ENCODE results near the gene TADA2A. TPM values are rescaled to one million over a fixed set of nuclear protein-coding genes. Genes with fewer than 3 reads are reported as not detected.

TADA2A gene
- total and polyA plus RNA-seq, 5 experiments from 2014 or later = 6.9 to 32.4 (median 17.4) TPM

DNA sequence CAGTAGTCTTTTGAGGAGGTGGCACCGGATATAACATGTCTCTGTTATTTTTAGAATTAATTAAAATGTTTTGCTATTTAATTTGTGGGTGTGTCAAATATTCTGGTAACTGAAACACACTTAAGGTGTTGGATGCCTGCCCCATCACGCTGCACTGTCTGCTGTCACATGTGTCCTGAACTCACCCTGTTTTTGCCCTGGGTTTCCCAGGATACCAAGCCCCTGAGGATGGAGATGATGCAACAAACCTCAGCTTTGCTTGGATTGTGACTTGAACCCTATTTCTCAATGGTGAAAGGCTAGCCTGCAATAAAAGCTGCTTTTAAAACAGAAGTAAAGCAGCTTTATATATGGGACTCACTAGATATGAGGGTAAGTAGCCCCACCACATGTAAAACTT is 71.5 kb downstream of the TADA2A start:
- Mint-ChIP-seq H3K27me3 (no peaks in the 10 kb centered on the region), H3K9me3 (no peaks in the 10 kb centered on the region), H3K4me3 (no peak overlapping the region), H3K27ac (no peak overlapping the region), H3K36me3 (peaks cover 0 to 63% (median 13%) of the 10 kb centered on the region in 3 donors), H3K4me1 (peaks cover 0 to 2% (median 0%) of the 10 kb centered on the region in 4 donors)
- POLR2A ChIA-PET = interaction anchor here (1.9 kb wide), 1 partner anchor 11 kb away, joined by 7 read pairs; the partner anchor contains the start of gene DUSP14
- ATAC-seq (no peak), DNase-seq (no peak)

DNA sequence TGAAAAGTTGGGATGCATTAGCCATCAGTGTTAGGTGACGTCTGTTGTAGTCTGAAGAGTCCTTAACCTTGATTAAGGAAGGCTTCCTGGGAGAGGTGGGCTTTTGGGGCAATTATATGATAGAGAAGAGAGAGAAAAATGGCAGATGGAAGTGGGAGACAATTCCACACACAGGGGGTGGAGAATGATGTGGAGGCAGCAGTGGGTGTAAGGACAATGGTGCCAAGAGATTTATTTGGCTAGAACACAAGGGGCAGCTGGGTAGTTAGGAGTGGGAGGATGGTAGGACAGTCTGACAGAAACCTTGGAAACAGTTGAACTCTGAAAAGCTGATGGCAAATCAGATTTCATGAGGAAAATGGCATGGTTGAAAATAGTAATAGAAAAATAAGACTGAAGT is 72.3 kb downstream of the TADA2A start:
- H3K36me3 Mint-ChIP-seq = peaks cover 0 to 55% (median 7%) of the 10 kb centered on the region in 3 donors
- H3K4me3 Mint-ChIP-seq = no peak overlapping the region
- H3K4me1 Mint-ChIP-seq = peaks cover 0 to 2% (median 0%) of the 10 kb centered on the region in 4 donors
- ATAC-seq = no peak
- POLR2A ChIA-PET = no interaction called here
- no peaks in the 10 kb centered on the region for H3K27me3 Mint-ChIP-seq
- H3K9me3 Mint-ChIP-seq = no peaks in the 10 kb centered on the region
- peak overlapping the region in 1 of 10 donors; percentile 8 for H3K27ac Mint-ChIP-seq
- DNase-seq = no peak

DNA sequence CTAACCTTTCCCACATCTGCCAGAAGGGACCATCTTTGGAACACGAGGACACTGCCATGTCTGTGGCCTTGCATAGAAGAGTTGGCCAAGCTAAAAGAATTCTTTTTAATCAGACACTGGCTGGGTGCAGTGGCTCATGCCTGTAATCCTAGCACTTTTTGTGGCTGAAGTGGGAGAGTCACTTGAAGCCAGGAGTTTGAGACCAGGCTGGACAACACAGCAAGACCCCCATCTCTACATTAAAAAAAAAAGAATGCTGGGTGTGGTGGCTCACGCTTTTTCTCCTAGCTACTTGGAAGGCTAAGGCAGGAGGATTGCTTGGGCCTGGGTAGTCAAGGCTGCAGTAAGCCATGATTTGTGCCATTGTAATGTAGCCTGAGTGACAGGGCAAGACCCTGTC is 73.7 kb downstream of the TADA2A start:
- POLR2A ChIA-PET = interaction anchor here (0.7 kb wide), 1 partner anchor 128 kb away, joined by 5 read pairs; no protein-coding TSS in a partner anchor

DNA sequence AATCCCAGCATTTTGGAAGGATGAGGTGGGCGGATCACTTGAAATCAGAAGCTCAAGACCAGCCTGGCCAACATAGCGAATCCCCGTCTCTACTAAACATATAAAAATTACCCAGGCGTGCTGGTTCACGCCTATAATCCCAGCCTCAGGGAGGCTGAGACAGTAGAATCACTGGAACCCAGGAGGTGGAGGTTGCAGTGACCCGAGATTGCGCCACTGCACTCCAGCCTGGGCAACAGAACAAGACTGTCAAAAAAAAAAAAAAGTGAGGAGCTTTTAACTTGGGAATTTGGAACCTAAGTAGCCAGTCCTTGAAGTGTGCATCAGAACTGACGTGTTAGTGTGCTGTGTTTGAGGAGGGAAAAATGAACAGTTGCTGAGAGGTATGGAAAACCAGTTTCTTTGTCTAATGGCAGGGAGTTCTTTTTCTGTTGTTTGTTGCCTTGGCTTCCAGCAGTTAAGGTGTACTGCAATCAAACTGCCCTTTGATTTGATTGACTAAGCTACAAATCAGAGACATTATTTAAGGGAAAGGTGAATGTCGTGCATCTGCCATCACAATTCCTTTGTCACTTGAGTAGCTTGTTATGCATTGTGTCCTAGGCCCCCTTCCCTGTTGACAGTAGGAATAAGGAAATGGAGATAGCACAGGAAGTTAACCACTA is 74.4 kb downstream of the TADA2A start:
- H3K27me3 Mint-ChIP-seq = no peaks in the 10 kb centered on the region
- H3K36me3 Mint-ChIP-seq = peaks cover 0 to 38% (median 2%) of the 10 kb centered on the region in 3 donors
- H3K4me1 Mint-ChIP-seq = peaks cover 0 to 2% (median 0%) of the 10 kb centered on the region in 4 donors
- no peak for DNase-seq
- H3K4me3 Mint-ChIP-seq = no peak overlapping the region
- no peak for ATAC-seq
- no peak overlapping the region for H3K27ac Mint-ChIP-seq
- POLR2A ChIA-PET = no interaction called here
- no peaks in the 10 kb centered on the region for H3K9me3 Mint-ChIP-seq

More for the DNA sequence above, 73.7 kb downstream of the TADA2A start:
- Mint-ChIP-seq H3K27me3 (no peaks in the 10 kb centered on the region), H3K9me3 (no peaks in the 10 kb centered on the region), H3K36me3 (peaks cover 0 to 45% (median 2%) of the 10 kb centered on the region in 3 donors), H3K27ac (no peak overlapping the region), H3K4me1 (peaks cover 0 to 2% (median 0%) of the 10 kb centered on the region in 4 donors), H3K4me3 (no peak overlapping the region)
- ATAC-seq (no peak), DNase-seq (no peak)

DNA sequence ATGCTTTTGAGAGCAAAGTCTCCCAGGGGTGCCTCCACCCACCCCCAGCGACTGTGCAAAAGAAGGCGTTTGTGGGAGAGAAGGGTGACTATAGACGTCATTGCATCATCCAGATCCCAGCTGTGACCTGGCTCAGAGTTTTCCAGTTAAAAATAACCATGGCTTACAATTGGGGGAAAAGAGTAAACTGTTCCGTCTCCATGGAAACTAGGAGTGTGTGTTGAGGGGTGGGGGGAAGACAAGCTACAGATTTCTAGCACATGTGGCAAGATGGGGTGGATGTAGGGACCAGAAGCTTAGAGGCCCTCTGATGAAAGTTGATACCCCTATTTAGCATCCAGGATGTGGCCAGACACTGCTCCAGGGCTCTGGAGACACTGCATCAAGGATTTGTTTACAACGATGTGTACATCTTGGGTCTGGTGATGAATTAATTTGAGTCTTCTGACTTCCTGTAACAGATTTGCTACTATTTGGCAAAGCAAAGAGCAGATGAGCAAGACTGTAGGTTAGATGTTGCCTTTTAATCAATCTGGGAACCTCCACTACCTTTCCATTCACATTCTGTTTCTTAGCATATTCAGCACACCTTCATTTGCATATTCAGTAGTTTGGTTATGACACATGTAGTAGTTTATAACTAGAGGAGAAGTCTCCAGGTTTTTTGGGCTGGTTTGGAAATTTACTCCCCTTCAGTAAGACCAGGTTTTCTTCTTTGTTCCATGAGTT is 76.8 kb downstream of the TADA2A start:
- POLR2A ChIA-PET = no interaction called here
- Mint-ChIP-seq H3K4me3 (no peak overlapping the region), H3K27ac (no peak overlapping the region), H3K9me3 (no peaks in the 10 kb centered on the region), H3K36me3 (peaks cover 0 to 16% (median 2%) of the 10 kb centered on the region in 3 donors), H3K27me3 (no peaks in the 10 kb centered on the region), H3K4me1 (peaks cover 2 to 8% (median 6%) of the 10 kb centered on the region in 4 donors)
- DNase-seq (no peak), ATAC-seq (no peak)

DNA sequence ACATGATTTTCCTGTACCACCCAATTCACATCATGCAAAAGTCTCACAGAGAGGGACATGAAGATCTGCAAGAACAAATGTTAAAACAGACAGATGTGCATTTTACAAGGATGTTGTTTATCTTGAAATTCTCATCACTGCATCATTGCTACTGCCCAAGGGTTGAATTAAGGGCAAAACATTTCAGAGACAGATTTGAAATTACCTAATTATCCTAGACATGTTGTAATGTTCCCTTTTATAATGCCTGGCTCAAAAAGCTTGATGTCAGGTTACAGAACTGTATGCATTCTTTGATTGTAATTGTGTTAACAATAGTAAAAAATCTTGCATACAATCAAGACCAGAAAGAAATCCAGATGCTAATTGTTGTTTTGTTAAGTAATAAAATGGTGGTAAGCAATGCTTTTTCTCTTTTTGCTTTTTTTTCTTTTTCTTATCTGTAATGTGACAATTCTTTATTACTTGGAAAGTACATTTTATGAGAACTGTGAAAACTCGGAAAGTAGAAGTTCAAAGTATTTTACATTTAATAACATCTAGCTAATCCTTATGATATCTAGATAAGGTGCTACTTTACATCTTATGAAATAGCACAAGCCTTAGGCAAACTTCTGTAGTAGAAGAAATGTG is 79.4 kb downstream of the TADA2A start:
- ATAC-seq (no peak), DNase-seq (no peak)
- no peak overlapping the region for H3K4me3 Mint-ChIP-seq
- peaks cover 9 to 25% (median 19%) of the 10 kb centered on the region in 4 donors for H3K4me1 Mint-ChIP-seq
- POLR2A ChIA-PET = interaction anchor here (0.7 kb wide), 1 partner anchor 862 kb away, joined by 3 read pairs; no protein-coding TSS in a partner anchor
- H3K36me3 Mint-ChIP-seq = no peaks in the 10 kb centered on the region
- no peaks in the 10 kb centered on the region for H3K9me3 Mint-ChIP-seq
- H3K27ac Mint-ChIP-seq = no peak overlapping the region
- no peaks in the 10 kb centered on the region for H3K27me3 Mint-ChIP-seq

DNA sequence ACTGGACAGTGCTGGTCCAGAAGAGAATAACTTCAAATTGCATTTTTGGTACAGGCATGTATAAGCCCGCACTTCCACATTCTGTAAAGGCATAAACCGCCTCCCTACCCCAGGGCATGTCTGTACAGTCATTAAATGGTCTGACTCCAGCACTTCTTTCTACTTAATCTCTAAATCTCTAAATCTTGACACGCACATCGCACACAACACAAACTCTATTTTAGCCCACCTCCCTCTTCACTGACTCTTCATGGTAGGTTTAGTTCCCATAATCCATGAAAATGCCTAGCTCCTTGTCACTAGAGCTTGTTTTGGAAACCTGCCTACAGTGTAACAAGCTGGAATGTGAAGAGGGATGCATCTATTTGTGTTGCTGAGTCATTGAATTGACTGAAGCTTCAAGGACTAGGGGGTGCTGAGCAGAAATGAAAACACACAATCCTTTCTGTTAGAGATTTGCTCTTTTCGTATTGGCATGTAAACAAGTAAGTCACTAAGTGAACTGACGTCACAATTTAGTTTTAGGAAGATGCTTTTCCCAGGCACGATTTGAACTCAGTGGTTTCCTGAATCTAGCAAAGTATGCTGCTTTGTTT is 81.4 kb downstream of the TADA2A start:
- Mint-ChIP-seq H3K4me3 (peak overlapping the region; percentile 87 to 97 (median 92)), H3K27ac (peak overlapping the region; percentile 78 to 97 (median 93)), H3K27me3 (no peaks in the 10 kb centered on the region), H3K4me1 (peaks cover 9 to 41% (median 29%) of the 10 kb centered on the region in 4 donors), H3K36me3 (no peaks in the 10 kb centered on the region), H3K9me3 (no peaks in the 10 kb centered on the region)
- peak in 4 of 10 donors; percentile 8 to 24 (median 12) for DNase-seq
- ATAC-seq = no peak
- POLR2A ChIA-PET = interaction anchor here (1.0 to 1.7 kb wide), 2 partner anchors 10 to 11 kb away, joined by 7 to 8 read pairs; no protein-coding TSS in a partner anchor

DNA sequence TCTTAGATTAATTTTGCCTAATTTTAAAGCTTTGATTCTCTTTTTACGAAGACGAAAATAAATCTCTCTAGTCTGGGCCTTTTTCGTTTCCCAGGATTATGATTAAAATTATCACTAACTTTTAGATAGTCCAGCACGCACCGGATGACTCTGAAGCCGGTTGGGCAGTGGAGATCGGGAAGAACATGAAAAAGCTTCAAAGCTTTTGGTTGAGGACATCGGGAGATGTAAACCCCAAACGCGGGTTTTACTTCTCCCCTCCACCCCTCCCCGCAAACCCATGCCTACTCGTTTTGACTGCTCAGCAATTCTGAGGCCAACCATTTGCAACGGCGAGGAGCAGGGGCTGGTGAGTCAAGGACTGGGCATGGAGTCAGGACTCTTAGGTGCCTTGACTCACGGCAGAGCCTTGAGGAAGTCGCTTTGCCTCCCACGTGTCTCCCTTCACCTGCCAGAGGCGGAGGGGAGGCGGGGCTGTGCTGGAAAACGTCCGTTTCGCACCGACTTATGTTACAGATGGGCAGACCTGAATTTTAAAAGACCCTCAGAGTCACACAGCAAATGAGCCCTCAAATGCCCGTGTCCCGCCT is 82.0 kb downstream of the TADA2A start:
- H3K27ac Mint-ChIP-seq = peak overlapping the region; percentile 78 to 97 (median 93)
- no peaks in the 10 kb centered on the region for H3K9me3 Mint-ChIP-seq
- ATAC-seq (peak; percentile 7 to 31), DNase-seq (peak in 8 of 10 donors; percentile 25 to 69 (median 42))
- POLR2A ChIA-PET = interaction anchor here (1.0 to 1.7 kb wide), 4 partner anchors 9 to 943 kb away, joined by 3 to 8 read pairs (median 6); partner anchors contain the start of gene GGNBP2
- H3K27me3 Mint-ChIP-seq = no peaks in the 10 kb centered on the region
- peaks cover 9 to 41% (median 29%) of the 10 kb centered on the region in 4 donors for H3K4me1 Mint-ChIP-seq
- H3K4me3 Mint-ChIP-seq = peak overlapping the region; percentile 87 to 97 (median 92)
- no peaks in the 10 kb centered on the region for H3K36me3 Mint-ChIP-seq

DNA sequence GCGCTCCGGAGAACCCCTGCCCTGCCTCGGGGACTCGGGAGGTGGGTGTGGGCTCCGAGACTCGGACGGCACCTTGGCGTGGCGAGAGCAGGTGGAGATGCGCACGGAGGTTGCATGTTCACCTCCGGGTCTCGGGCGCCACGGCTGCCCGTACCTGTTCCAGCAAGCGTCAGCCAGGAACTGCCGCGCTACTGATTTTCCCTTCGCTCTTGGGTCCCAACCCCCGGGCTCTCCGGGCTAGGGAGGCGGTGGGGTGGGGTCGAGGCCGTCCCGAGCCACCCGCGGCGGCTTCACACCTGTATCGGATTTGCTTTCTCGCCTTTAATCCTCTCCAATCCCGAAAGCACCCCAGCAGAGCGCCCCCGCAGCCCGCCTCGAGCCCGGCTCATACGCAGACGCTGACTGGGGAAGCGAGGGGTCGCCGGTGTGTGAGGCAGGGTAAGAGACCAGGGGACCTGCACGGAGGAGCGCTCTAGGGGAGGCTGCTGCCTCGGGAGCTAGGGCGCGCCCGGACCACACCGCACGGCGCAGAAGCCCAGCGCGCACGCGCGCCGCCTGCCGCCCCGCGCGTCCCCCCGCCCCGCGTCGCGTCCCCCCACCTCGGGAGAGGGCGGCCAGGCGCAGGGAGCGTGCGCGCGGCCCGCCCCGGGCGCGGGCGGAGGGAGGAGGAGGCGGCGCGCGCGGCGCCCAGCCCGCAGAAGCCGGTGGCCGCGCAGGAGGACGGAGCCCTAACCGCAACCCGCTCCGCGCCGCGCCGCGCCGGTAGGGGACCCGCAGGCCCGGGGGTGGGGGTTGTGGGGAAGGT is 82.7 kb downstream of the TADA2A start, which contains the start of gene DUSP14:
TSS of gene DUSP14 (plus strand) at position 695 of the 805 bp plus-strand sequence. CDS start 22,382 bp downstream, outside the sequence.
- Mint-ChIP-seq H3K27me3 (no peaks in the 10 kb centered on the region), H3K36me3 (no peaks in the 10 kb centered on the region), H3K4me1 (peaks cover 12 to 41% (median 29%) of the 10 kb centered on the region in 4 donors), H3K9me3 (no peaks in the 10 kb centered on the region), H3K27ac (peak within 1 kb of the TSS; percentile 80 to 97 (median 94)), H3K4me3 (peak within 1 kb of the TSS; percentile 87 to 98 (median 96))
- ATAC-seq (peak; percentile 77 to 82), DNase-seq (peak; percentile 75 to 90 (median 86))
- POLR2A ChIA-PET = interaction anchor here (0.6 to 1.7 kb wide), 4 partner anchors 12 to 944 kb away, joined by 3 to 7 read pairs (median 4); partner anchors contain the start of genes GGNBP2 and SYNRG

DNA sequence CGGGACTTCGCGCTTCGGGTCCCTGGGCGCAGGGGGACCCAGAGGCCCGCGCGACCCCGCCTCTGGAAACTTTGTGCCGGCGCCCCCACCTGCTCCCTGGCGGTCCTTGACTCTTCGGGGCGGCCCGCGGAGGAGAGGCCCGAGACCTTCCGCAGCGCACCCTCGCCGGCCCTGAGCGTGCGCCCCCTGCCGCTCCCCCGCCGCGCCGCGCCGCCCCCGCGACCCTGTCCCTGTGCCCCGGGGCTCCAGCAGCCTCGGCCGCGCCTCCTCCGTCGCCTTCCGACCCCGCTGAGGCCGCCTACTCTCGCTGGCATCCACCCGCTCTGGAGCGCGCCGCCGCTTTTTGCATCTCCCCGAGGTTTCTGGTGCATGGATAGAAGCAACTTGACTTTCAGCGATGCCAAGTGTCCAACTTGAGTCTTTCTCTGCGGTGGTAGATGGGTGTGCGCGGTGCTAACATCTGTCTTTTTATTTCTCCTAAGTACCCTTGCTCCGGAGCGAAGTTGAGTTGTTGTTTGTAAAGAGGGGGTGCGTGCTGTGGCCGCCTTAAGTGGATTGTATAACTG is 83.4 kb downstream of the TADA2A start:
- H3K4me3 Mint-ChIP-seq = peak overlapping the region; percentile 87 to 98 (median 96)
- no peaks in the 10 kb centered on the region for H3K36me3 Mint-ChIP-seq
- ATAC-seq (peak; percentile 71 to 78), DNase-seq (peak; percentile 63 to 85 (median 78))
- H3K4me1 Mint-ChIP-seq = peaks cover 13 to 41% (median 29%) of the 10 kb centered on the region in 4 donors
- no peaks in the 10 kb centered on the region for H3K27me3 Mint-ChIP-seq
- H3K27ac Mint-ChIP-seq = peak overlapping the region; percentile 26 to 97 (median 94)
- no peaks in the 10 kb centered on the region for H3K9me3 Mint-ChIP-seq
- POLR2A ChIA-PET = interaction anchor here (0.6 to 1.7 kb wide), 4 partner anchors 13 to 945 kb away, joined by 3 to 7 read pairs (median 4); partner anchors contain the start of genes GGNBP2 and SYNRG

Measured in naive thymus-derived CD8-positive, alpha-beta T cell (primary cell).